Measurements from ENCODE around the gene TAAR9.
"Not testable (repeated sequence)": the region's sequence is repeated elsewhere in the genome, so short reads cannot be mapped to it uniquely, and the experiment has no call there.

TAAR9 gene

DNA sequence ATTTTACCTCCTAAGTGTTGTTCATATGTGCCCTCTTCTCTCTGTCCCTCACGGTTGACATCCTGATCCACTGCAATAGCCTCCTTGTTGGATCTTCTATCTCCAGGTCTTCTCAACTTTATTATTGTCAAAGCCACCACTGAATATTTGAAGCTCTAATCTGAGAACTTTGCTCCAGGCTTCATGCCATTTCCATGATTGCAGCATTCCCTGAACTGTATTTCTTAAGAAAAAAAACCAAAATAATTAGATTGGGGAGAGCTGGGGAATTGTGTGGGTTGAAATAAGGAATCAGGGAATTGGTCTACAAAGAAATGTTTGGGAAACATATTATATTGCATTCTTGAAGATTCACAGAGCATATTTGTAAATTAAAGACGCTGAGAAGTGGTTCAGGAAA is 22.7 kb upstream of the TAAR9 start:
- DNase-seq (ENCODE audit: low read depth), result no peak

GRCh38 chr6:132520953-132521352 is 17.1 kb upstream of the TAAR9 start:
- peak; percentile 47 for DNase-seq (ENCODE audit: low read depth)

- DNase-seq (ENCODE audit: low read depth), result no peak
Measured at GRCh38 chr6:132524646-132525045, 13.4 kb upstream of the TAAR9 start.

- DNase-seq (ENCODE audit: low read depth), result no peak
Measured at GRCh38 chr6:132525866-132526265, 12.2 kb upstream of the TAAR9 start.

GRCh38 chr6:132526461-132526860 is 11.6 kb upstream of the TAAR9 start:
- DNase-seq (ENCODE audit: low read depth), result no peak

- DNase-seq (ENCODE audit: low read depth), result peak; percentile 7
Measured at GRCh38 chr6:132527791-132528190, 10.3 kb upstream of the TAAR9 start.

GRCh38 chr6:132530293-132530974 is 7.6 kb upstream of the TAAR9 start:
- peak; percentile 61 for DNase-seq (ENCODE audit: low read depth)

- DNase-seq (ENCODE audit: low read depth), result not testable (repeated sequence)
Measured at GRCh38 chr6:132534546-132534945, 3.5 kb upstream of the TAAR9 start.

DNA sequence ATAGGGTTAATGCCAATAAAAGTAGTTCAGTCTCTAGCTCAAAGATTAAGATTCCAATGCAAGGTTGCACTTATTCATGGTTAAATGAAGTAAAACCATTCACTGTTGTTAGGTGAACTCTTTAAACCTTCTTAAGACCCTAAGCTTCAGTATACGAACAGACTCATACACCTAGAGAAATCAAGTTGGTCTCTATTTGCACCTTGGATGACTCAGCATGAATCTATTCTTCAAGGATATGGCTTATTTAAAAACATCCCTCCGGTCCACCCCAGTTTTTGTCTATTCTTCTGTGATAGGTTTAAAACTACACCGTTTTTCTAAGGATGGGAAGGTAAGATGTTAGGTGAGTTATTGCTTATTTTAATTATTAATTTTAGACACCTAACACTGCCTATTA is 932 bp upstream of the TAAR9 start:
- no peak for DNase-seq (ENCODE audit: low read depth)

DNA sequence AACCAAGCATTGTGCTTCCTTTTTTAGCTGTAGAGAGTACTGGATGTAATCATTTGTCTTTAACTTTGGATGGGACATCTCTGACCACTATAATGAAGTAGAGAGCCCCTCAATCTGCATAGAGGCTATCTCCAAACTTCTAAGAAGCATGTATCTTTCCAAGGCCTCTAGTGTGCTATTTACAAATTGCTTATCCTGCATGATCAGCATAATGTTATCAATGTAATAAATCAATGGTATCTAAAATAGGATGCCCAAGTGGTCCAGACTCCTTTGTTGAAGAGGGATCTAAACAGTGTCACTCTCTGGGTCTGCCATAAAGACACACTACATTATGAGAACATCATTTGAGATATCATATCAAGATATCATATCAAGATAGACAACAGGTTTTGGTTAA is 6.7 kb downstream of the TAAR9 start:
- DNase-seq (ENCODE audit: low read depth), result no peak

DNA sequence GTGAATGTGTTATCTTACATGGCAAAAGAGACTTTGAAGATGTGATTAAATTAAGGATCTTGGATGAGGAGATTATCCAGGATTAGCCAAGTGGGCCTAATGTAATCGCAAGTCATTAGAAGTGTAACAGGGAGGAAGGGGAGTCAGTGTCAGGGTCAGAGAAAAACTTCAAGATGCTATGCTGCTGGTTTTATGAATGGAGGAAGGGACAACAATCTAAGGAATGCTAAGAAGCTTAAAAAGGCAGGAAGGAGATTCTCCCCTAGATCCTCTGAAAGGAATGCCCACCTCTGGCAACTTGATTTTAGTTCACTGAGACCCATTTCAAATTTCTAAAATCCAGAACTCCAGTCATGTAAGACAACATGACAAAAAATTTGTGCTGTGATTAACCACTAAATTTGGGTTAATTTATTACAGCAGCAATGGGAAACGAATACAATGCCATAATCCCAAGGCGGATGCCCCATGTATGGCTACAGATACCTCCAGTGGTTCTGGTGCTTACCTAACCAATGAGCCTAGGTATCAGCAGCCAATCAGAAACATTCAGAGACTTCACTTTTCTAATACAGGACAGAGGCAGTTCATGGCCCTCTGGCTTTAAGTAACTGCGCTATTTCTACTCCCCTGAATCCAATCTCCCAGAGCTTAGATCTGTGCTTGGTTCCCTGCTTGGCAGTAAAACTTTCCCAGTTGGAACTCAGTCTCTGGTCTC is 10.8 kb downstream of the TAAR9 start:
- no peak for DNase-seq (ENCODE audit: low read depth)

DNA sequence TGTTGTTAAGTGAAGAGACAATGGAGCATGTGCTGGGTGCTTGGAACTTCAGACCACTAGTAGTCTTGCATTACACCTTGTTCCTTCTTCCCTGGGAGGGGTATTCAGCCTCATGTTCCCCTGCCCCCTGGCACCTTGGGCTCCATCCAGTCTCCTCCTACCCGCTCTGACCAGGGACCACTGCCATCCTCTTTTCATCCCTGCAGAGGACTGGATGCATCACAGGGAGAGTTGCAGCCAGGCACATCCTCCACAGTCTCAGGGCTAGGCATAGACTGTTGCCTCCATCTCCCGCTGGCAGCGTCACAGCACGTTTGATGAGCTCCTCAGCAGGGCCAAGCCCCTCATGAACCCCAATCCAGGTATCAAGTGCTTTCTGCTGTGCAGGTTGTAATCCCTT is 13.1 kb downstream of the TAAR9 start:
- no peak for DNase-seq (ENCODE audit: low read depth)

DNA sequence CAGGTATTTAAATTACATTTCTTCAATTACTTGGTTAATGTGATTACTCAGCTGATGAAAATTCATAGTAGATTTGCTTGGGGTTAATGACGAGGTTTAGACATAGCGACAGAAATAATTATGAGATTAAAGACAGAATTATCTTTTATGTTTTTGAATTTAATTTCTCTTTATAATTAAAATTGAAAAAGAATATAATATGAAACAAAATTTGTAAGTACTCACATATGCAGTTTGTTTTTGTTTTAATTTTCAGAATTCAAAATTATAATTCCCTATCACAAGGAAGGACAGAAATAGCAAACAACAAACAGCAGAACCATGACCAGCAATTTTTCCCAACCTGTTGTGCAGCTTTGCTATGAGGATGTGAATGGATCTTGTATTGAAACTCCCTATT is 14.3 kb downstream of the TAAR9 start, which contains the start of gene TAAR8:
Gene TAAR8, plus strand, starts transcription at position 301 of the 400 bp plus-strand sequence. Its CDS starts 21 bp downstream, at position 322.
- no peak for DNase-seq (ENCODE audit: low read depth)

DNA sequence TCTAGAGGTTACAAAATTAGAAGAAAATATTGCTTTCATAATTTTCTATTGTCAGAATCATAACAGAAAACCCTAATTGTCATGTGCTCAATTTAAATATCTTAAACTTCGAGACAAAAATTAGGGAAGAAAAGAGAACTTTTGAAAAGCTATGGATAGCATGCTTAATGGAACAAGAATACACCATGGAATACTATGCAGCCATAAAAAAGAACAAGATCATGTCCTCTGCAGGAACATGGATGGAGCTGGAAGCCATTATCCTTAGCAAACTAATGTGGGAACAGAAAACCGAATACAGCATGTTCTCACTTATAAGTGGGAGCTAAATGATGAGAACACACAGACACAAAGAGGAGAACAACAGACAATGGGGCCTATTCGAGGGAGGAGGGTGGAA is 22.0 kb downstream of the TAAR9 start:
- not testable (repeated sequence) for DNase-seq (ENCODE audit: low read depth)

DNA sequence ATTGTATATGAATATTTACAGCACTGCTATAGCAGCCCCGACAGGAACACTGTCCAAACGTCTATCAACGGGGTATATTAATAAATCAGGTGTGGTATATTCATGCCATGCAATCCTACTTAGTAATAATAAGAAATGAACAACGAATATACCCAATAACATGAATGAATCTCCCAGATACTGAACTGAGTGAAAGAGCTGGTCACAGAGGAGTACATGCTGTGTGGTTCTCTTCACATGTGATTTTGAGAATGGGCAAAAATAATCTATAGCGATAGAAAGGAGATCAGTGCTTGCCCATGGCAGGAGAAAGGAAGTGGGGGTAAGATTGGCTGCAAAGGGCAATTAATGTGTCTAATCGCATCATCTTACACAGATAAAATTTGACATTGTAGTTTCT is 28.3 kb downstream of the TAAR9 start:
- no peak for DNase-seq (ENCODE audit: low read depth)

DNA sequence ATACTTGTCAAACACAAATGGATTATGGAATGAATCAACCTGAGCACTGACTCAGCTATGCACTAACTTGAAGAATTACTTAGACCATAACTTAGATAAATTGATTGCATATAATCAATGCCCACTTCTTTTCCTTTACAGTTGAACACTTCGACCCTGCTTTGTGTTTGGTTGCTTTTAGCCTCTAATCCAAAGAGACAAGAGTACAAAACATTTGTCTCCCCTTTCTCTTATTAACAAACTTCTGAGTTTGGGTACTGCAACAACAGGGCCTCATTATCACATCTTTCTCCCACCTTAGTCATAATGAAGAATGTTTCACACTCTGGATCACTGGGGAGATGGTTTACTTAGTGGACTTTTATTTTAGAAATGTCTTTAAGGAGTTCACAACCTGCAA is 29.5 kb downstream of the TAAR9 start:
- no peak for DNase-seq (ENCODE audit: low read depth)

DNA sequence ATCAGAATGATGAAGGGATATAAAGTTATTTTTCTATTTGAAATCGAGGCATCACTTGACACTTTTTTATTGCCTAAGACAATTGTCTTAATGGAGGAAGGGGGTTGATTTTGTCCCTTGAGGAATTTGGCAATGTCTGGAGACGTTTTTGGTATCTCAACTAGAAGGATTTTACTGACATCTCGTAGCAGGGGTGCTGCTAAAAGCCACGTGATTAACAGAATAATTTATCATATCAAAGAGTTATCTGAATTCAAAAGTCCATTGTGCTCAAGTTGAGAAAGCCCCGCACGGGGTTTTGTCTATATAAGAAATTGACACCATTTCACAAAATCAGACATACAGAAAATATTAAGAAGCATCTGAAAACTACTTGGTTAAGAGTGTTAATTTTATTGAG is 30.5 kb downstream of the TAAR9 start:
- no peak for DNase-seq (ENCODE audit: low read depth)

GRCh38 chr6:132569170-132569569 is 31.1 kb downstream of the TAAR9 start:
- no peak for DNase-seq (ENCODE audit: low read depth)

DNA sequence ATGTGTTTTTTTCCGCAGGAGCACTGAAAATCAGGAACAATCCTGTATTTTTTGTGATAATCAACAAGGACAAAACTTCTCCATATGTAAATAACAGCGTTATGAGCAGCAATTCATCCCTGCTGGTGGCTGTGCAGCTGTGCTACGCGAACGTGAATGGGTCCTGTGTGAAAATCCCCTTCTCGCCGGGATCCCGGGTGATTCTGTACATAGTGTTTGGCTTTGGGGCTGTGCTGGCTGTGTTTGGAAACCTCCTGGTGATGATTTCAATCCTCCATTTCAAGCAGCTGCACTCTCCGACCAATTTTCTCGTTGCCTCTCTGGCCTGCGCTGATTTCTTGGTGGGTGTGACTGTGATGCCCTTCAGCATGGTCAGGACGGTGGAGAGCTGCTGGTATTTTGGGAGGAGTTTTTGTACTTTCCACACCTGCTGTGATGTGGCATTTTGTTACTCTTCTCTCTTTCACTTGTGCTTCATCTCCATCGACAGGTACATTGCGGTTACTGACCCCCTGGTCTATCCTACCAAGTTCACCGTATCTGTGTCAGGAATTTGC is 32.2 kb downstream of the TAAR9 start, which contains the start of gene TAAR6:
Gene TAAR6, plus strand, starts transcription at position 102 of the 557 bp plus-strand sequence. Its CDS starts 0 bp downstream, at position 102.
- no peak for DNase-seq (ENCODE audit: low read depth)

DNA sequence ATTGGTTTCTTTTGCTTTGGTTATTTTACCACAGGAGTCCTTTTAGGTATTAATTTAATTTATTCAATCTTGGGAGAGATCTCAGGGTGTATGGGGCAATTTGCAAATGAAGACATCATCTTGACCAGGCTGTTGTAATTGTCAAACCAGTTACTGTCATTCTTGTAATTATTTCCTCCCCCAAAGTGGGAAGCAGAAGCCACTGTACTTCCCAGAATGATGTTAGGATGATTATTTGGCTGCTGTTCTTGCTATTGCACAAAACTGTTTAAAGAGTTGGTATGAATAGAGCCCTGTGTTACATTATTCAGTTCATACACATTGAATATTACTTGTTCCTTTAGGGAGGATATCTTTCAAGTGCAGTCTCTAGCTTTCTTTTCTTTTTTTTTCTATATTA is 33.7 kb downstream of the TAAR9 start:
- no peak for DNase-seq (ENCODE audit: low read depth)

DNA sequence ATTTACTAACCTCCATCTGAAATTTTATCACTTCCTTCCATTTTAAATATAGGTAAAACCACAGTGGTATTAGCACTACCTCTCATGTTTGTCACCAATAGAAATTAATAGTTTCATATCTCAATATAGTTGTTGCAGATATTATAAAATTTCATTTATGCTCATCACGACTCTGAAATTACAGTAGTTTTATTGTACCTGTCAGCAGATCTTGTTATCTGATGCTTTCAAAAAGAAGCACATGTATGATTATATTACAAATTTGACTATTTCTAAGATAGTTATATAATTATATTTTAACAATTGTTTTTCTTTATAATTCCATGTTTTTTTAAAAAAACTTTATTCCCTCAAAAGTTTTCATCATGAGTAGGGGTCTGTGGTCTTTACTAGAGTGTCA is 46.6 kb downstream of the TAAR9 start:
- no peak for DNase-seq (ENCODE audit: low read depth)

- DNase-seq (ENCODE audit: low read depth), result no peak
Measured at GRCh38 chr6:132587424-132587823, 49.3 kb downstream of the TAAR9 start.

Data from iris pigment epithelial cell (primary cell).